UCSD-AML1 (cell line): ENCODE results near the gene EPHA4.

Source experiments
- DNase-seq: peaks from one replicate; lab custom pipeline; 2025; ENCODE audit not compliant: unreplicated experiment; lab: John Stamatoyannopoulos, UW

Gene EPHA4

GRCh38 chr2:221506469-221506868, 65.6 kb downstream of the EPHA4 start:
- no peak for DNase-seq

- DNase-seq, result no peak
Measured at GRCh38 chr2:221505605-221506004, 66.5 kb downstream of the EPHA4 start.

- DNase-seq, result no peak
Measured at GRCh38 chr2:221504905-221505304, 67.2 kb downstream of the EPHA4 start.

- DNase-seq, result no peak
Measured at GRCh38 chr2:221503965-221504364, 68.1 kb downstream of the EPHA4 start.

GRCh38 chr2:221502270-221503010, 69.7 kb downstream of the EPHA4 start:
- DNase-seq, result no peak

GRCh38 chr2:221501883-221502269, 70.2 kb downstream of the EPHA4 start:
- DNase-seq, result no peak

- no peak for DNase-seq
Measured at GRCh38 chr2:221501210-221501882, 70.8 kb downstream of the EPHA4 start.

GRCh38 chr2:221500501-221501209, 71.4 kb downstream of the EPHA4 start:
- DNase-seq, result no peak

GRCh38 chr2:221495731-221496130, 76.4 kb downstream of the EPHA4 start:
- DNase-seq, result no peak

GRCh38 chr2:221494556-221494955, 77.5 kb downstream of the EPHA4 start:
- no peak for DNase-seq

- DNase-seq, result no peak
Measured at GRCh38 chr2:221493391-221493790, 78.7 kb downstream of the EPHA4 start.

GRCh38 chr2:221492636-221493035, 79.5 kb downstream of the EPHA4 start:
- DNase-seq, result no peak

GRCh38 chr2:221490506-221491060, 81.5 kb downstream of the EPHA4 start:
- no peak for DNase-seq

- DNase-seq, result no peak
Measured at GRCh38 chr2:221488136-221488807, 83.8 kb downstream of the EPHA4 start.

- DNase-seq, result no peak
Measured at GRCh38 chr2:221486106-221486505, 86.0 kb downstream of the EPHA4 start.

GRCh38 chr2:221485503-221485870, 86.6 kb downstream of the EPHA4 start:
- no peak for DNase-seq

GRCh38 chr2:221484761-221485502, 87.2 kb downstream of the EPHA4 start:
- no peak for DNase-seq

GRCh38 chr2:221482666-221483455, 89.2 kb downstream of the EPHA4 start:
- DNase-seq, result no peak

GRCh38 chr2:221480821-221481220, 91.3 kb downstream of the EPHA4 start:
- no peak for DNase-seq

GRCh38 chr2:221480163-221480562, 91.9 kb downstream of the EPHA4 start:
- DNase-seq, result no peak
